Measurements from ENCODE around the gene THEM4. TPM values are rescaled to one million over a fixed set of nuclear protein-coding genes. Genes with fewer than 3 reads are reported as not detected.
"Not testable (repeated sequence)": the region's sequence is repeated elsewhere in the genome, so short reads cannot be mapped to it uniquely, and the experiment has no call there.

THEM4 gene
- total RNA-seq, 2 experiments from 2014 or later = 29.8 to 31.7 TPM

GRCh38 chr1:151872776-151873175 lies 36.5 kb downstream of the THEM4 start:
- H3K27ac Mint-ChIP-seq; POLR2A ChIA-PET; H3K27me3 Mint-ChIP-seq (ENCODE audit: low read depth); H3K9me3 Mint-ChIP-seq (ENCODE audit: insufficient read depth); CTCF ChIA-PET; ATAC-seq; H3K4me3 Mint-ChIP-seq; DNase-seq: not testable (repeated sequence)
- Mint-ChIP-seq H3K36me3 (ENCODE audit: low read depth) (peaks cover 30% of the 10 kb centered on the region), H3K4me1 (ENCODE audit: low read depth) (peaks cover 11% of the 10 kb centered on the region)

GRCh38 chr1:151871284-151872030 lies 37.9 kb downstream of the THEM4 start:
- Mint-ChIP-seq H3K27ac (no peak overlapping the region), H3K9me3 (ENCODE audit: insufficient read depth) (no peaks in the 10 kb centered on the region), H3K27me3 (ENCODE audit: low read depth) (no peaks in the 10 kb centered on the region), H3K4me1 (ENCODE audit: low read depth) (peaks cover 11% of the 10 kb centered on the region), H3K4me3 (no peak overlapping the region), H3K36me3 (ENCODE audit: low read depth) (peaks cover 25% of the 10 kb centered on the region)
- ATAC-seq = no peak
- POLR2A ChIA-PET = interaction anchor here (0.6 kb wide), 1 partner anchor 72 kb away, joined by 3 read pairs; no protein-coding TSS in a partner anchor
- CTCF ChIA-PET = no interaction called here
- no peak for DNase-seq

GRCh38 chr1:151868486-151868885 lies 40.8 kb downstream of the THEM4 start:
- Mint-ChIP-seq H3K36me3 (ENCODE audit: low read depth) (peaks cover 11% of the 10 kb centered on the region), H3K9me3 (ENCODE audit: insufficient read depth) (no peaks in the 10 kb centered on the region), H3K27ac (no peak overlapping the region), H3K27me3 (ENCODE audit: low read depth) (peaks cover 8% of the 10 kb centered on the region), H3K4me3 (no peak overlapping the region), H3K4me1 (ENCODE audit: low read depth) (no peaks in the 10 kb centered on the region)
- DNase-seq (no peak), ATAC-seq (no peak)
- POLR2A ChIA-PET = no interaction called here
- CTCF ChIA-PET = no interaction called here

DNA sequence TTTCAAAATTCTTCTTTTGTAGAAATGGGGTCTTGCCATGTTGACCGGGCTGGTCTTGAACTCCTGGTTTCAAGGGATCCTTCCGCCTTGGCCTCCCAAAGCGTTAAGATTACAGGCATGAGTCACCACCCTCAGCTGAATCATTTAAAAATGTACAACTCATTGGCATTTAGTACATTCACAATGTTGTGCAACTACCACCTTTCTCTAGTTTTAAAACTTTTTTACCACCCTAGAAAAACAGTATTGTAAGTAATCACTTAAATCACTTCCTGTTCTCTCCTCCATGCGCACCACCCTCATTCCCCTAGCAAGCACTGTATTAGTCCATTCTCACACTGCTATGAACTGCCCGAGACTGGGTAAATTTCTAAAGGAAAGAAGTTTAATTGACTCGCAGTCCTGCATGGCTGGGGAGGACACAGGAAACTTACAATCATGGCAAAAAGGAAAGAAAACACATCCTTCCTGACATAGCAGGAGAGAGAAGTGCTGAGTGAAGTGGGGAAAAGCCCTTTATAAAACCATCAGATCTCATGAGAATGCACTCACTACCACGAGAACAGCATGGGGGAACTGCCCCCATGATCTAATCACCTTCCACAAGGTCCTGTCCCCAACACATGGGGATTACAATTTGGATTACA lies 41.4 kb downstream of the THEM4 start:
- POLR2A ChIA-PET = no interaction called here
- ATAC-seq = no peak
- Mint-ChIP-seq H3K9me3 (ENCODE audit: insufficient read depth) (no peaks in the 10 kb centered on the region), H3K4me1 (ENCODE audit: low read depth) (no peaks in the 10 kb centered on the region), H3K27ac (no peak overlapping the region), H3K27me3 (ENCODE audit: low read depth) (peaks cover 8% of the 10 kb centered on the region), H3K36me3 (ENCODE audit: low read depth) (peaks cover 6% of the 10 kb centered on the region), H3K4me3 (no peak overlapping the region)
- no peak for DNase-seq
- CTCF ChIA-PET = no interaction called here

GRCh38 chr1:151867321-151867720 lies 42.0 kb downstream of the THEM4 start:
- H3K27ac Mint-ChIP-seq = no peak overlapping the region
- ChIA-PET CTCF (interaction anchor here (1.7 kb wide), 1 partner anchor 101 kb away, joined by 4 read pairs; no protein-coding TSS in a partner anchor), POLR2A (no interaction called here)
- ATAC-seq = no peak
- no peaks in the 10 kb centered on the region for H3K9me3 Mint-ChIP-seq (ENCODE audit: insufficient read depth)
- peaks cover under 1% of the 10 kb centered on the region for H3K36me3 Mint-ChIP-seq (ENCODE audit: low read depth)
- H3K4me3 Mint-ChIP-seq = no peak overlapping the region
- peaks cover 12% of the 10 kb centered on the region for H3K27me3 Mint-ChIP-seq (ENCODE audit: low read depth)
- DNase-seq = no peak
- H3K4me1 Mint-ChIP-seq (ENCODE audit: low read depth) = no peaks in the 10 kb centered on the region

- CTCF ChIA-PET = interaction anchor here (0.6 kb wide), 1 partner anchor 44 kb away, joined by 3 read pairs; no protein-coding TSS in a partner anchor
These were observed 44.9 kb downstream of the THEM4 start for GRCh38 chr1:151864411-151864810.

DNA sequence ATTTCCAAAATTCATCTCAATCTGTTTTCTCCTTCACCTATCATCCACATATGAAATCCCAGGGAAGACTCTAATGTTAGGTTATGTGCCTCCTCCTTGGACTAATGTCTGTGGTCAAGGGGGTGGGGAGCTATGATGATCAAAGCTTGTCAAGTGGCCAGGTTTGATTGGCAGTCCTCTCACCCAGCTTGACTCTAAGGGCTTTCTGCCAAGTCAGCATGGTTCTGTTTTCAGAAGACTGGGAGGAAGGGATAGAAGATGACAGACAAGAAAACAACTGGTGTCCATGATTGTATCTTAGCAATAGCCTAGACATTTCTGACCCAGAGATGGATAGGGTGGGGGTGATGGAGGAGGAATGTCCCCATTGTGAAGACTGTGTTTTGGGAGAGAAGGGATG lies 46.7 kb downstream of the THEM4 start:
- ChIA-PET CTCF (interaction anchor here (1.5 kb wide), 1 partner anchor 19 kb away, joined by 3 read pairs; no protein-coding TSS in a partner anchor), POLR2A (no interaction called here)
- no peaks in the 10 kb centered on the region for H3K9me3 Mint-ChIP-seq (ENCODE audit: insufficient read depth)

More at GRCh38 chr1:151864411-151864810, 44.9 kb downstream of the THEM4 start:
- POLR2A ChIA-PET = interaction anchor here (0.6 kb wide), 1 partner anchor 118 kb away, joined by 3 read pairs; no protein-coding TSS in a partner anchor
- H3K4me3 Mint-ChIP-seq = no peak overlapping the region
- H3K36me3 Mint-ChIP-seq (ENCODE audit: low read depth) = no peaks in the 10 kb centered on the region
- H3K27me3 Mint-ChIP-seq (ENCODE audit: low read depth) = peaks cover 20% of the 10 kb centered on the region
- no peak for ATAC-seq
- DNase-seq = no peak
- H3K27ac Mint-ChIP-seq = no peak overlapping the region
- no peaks in the 10 kb centered on the region for H3K9me3 Mint-ChIP-seq (ENCODE audit: insufficient read depth)
- no peaks in the 10 kb centered on the region for H3K4me1 Mint-ChIP-seq (ENCODE audit: low read depth)

DNA sequence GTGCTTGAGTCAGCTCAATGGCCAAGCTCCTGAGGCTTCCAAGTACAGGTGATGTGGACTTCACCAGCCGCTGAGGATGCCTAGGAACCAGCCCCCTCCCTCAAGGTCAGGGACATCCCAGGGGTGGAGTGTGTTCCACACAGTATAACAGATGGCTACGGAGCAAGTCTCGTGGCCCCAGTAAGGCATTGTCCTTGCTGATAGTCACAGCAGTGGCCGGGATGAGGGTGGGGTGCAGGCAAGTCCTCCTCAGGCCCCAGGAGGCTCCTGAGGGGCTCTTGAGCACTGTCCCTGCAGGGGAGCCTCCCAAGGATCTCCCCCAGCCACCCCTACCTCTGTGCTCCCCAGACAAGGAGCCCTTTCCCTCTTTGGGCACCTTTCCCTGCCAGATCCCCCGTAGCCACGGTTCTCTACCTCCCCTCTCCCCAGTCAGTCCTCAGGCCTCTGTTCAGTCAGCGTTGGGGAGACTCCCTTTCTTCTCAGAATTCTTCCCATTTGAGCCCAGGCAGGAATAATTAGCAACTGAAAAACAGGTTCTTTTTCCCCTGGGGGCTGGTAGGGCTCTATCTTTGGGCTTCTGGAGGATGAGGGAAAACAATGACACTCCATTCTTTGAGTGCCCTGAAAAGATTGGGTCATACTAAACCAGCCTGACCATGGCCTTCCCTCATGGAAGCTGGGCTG lies 48.7 kb downstream of the THEM4 start:
- Mint-ChIP-seq H3K4me1 (ENCODE audit: low read depth) (no peaks in the 10 kb centered on the region), H3K27ac (no peak overlapping the region), H3K36me3 (ENCODE audit: low read depth) (no peaks in the 10 kb centered on the region), H3K4me3 (no peak overlapping the region), H3K27me3 (ENCODE audit: low read depth) (peaks cover 20% of the 10 kb centered on the region), H3K9me3 (ENCODE audit: insufficient read depth) (no peaks in the 10 kb centered on the region)
- DNase-seq = no peak
- CTCF ChIA-PET = interaction anchor here (2.1 to 2.3 kb wide), 2 partner anchors 21 to 141 kb away, joined by 5 to 6 read pairs; no protein-coding TSS in a partner anchor
- POLR2A ChIA-PET = interaction anchor here (1.4 kb wide), 1 partner anchor 16 kb away, joined by 4 read pairs; no protein-coding TSS in a partner anchor
- no peak for ATAC-seq

More for the DNA sequence above, 46.7 kb downstream of the THEM4 start:
- H3K36me3 Mint-ChIP-seq (ENCODE audit: low read depth) = no peaks in the 10 kb centered on the region
- no peak overlapping the region for H3K27ac Mint-ChIP-seq
- H3K4me3 Mint-ChIP-seq = no peak overlapping the region
- ATAC-seq (no peak), DNase-seq (no peak)
- H3K27me3 Mint-ChIP-seq (ENCODE audit: low read depth) = peaks cover 20% of the 10 kb centered on the region
- no peaks in the 10 kb centered on the region for H3K4me1 Mint-ChIP-seq (ENCODE audit: low read depth)

GRCh38 chr1:151859891-151860293 lies 49.4 kb downstream of the THEM4 start:
- H3K36me3 Mint-ChIP-seq (ENCODE audit: low read depth) = no peaks in the 10 kb centered on the region
- no peak overlapping the region for H3K4me3 Mint-ChIP-seq
- DNase-seq (no peak), ATAC-seq (no peak)
- ChIA-PET POLR2A (interaction anchor here (1.4 kb wide), 1 partner anchor 17 kb away, joined by 4 read pairs; no protein-coding TSS in a partner anchor), CTCF (interaction anchor here (1.1 to 2.3 kb wide), 3 partner anchors 22 to 142 kb away, joined by 3 to 6 read pairs (median 5); no protein-coding TSS in a partner anchor)
- no peaks in the 10 kb centered on the region for H3K9me3 Mint-ChIP-seq (ENCODE audit: insufficient read depth)
- peaks cover 15% of the 10 kb centered on the region for H3K27me3 Mint-ChIP-seq (ENCODE audit: low read depth)
- H3K4me1 Mint-ChIP-seq (ENCODE audit: low read depth) = no peaks in the 10 kb centered on the region
- H3K27ac Mint-ChIP-seq = no peak overlapping the region

DNA sequence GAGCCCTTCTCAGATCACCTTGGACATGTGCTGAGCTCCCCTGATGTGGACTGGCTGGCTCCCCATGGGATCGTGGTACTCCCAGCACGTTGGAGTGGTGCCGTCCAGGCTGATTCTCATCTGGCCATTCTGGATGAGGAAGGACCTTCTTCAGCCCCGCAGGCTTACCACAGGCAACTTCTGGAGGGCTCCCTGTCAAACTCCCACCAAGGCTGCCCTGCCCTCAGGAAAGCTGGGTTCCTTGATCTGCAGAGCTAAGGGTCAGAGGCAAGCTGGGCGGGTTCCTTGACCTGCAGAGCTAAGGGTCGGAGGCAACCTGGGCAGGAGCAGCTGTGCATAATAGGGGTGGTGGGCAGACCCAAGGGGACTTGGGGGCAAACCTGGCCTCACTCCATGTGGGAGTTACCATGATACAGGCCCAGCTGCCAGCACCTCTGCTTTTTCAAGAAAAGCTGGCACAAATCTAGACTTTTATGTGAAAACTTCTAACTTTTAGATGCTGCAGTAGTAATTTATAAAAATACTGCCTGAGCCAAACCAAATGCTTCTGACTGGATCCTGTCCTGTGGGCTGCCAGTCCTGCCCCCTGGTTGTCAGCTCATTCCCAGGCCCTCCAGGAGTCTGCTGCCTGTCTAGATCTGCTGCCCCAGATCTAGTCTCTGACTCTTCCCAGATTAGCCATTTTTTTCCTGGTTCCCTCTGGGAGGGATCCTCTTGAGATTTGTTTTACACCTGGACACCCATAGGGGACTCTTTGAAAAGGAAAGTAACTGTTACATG lies 50.2 kb downstream of the THEM4 start:
- H3K36me3 Mint-ChIP-seq (ENCODE audit: low read depth) = no peaks in the 10 kb centered on the region
- ChIA-PET POLR2A (interaction anchor here (1.4 kb wide), 1 partner anchor 18 kb away, joined by 4 read pairs; no protein-coding TSS in a partner anchor), CTCF (interaction anchor here (1.1 to 2.3 kb wide), 4 partner anchors 22 to 143 kb away, joined by 3 to 9 read pairs (median 6); no protein-coding TSS in a partner anchor)
- DNase-seq = no peak
- H3K4me3 Mint-ChIP-seq = no peak overlapping the region
- no peak overlapping the region for H3K27ac Mint-ChIP-seq
- peaks cover 15% of the 10 kb centered on the region for H3K27me3 Mint-ChIP-seq (ENCODE audit: low read depth)
- ATAC-seq = no peak
- H3K4me1 Mint-ChIP-seq (ENCODE audit: low read depth) = no peaks in the 10 kb centered on the region
- no peaks in the 10 kb centered on the region for H3K9me3 Mint-ChIP-seq (ENCODE audit: insufficient read depth)
